ENCODE measurements around the gene FRK.

GRCh38 chr6:115984809-115985208 is 75.9 kb downstream of the FRK start:
- TF ChIP-seq POLR2AphosphoS5 (IDR thresholded peaks at IDR 0.05; ENCODE audit: low read depth, low read length), result no peak
- TF ChIP-seq POLR2A (IDR thresholded peaks at IDR 0.05; ENCODE audit: low read depth, low read length), result no peak
- TF ChIP-seq TAF1 (IDR thresholded peaks at IDR 0.05; ENCODE audit: borderline replicate concordance, low read depth, low read length), result no peak

Data from GM12892 (cell line).